Measurements from ENCODE around the gene VSX1.

VSX1 gene

DNA sequence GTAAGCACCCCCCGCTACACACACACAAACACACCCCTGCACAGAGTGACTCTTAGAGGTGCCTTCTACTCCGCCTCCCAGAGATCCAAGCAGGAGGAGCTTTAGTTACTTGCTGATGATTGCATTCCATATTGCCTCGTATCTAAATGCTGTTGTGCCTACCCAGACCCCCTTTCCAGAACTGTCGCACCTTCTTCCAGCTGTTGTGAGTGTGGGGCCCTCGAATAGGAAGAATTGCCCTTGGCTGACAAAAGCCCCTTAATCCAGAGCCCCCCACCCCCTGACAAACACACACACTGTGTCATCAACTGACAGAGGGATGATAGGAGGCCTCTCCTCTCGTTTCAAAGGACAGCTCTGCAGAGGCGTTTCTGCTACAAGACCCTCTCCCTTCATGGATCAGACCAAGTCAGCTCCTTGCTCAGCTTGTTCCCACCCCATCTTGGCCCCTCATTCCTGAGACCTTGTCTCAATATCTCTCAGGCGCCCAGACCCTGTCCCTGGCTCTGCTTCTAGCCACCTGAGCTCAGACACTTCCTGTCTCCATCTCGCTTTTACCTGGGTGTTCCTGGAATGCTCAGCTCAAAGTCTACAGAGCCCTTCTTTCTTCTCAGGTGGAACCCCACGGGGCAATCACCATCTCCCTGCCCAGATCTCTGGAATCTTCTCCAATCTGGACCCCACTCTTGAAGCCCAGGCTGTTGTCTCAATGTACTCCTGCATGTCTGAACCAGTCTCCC lies 4.0 kb upstream of the VSX1 start:
- no peak for TF ChIP-seq CTCF (IDR thresholded peaks at IDR 0.05; ENCODE audit: unreplicated experiment in 3 of 3)
- Mint-ChIP-seq H3K4me1 (no peaks in the 10 kb centered on the region), H3K27ac (no peak overlapping the region), H3K36me3 (ENCODE audit: low read depth) (no peaks in the 10 kb centered on the region), H3K4me3 (peak overlapping the region in 1 of 3 experiments; percentile 24), H3K9me3 (peaks cover under 1% of the 10 kb centered on the region), H3K27me3 (ENCODE audit: low read depth) (peaks cover 91% of the 10 kb centered on the region)

DNA sequence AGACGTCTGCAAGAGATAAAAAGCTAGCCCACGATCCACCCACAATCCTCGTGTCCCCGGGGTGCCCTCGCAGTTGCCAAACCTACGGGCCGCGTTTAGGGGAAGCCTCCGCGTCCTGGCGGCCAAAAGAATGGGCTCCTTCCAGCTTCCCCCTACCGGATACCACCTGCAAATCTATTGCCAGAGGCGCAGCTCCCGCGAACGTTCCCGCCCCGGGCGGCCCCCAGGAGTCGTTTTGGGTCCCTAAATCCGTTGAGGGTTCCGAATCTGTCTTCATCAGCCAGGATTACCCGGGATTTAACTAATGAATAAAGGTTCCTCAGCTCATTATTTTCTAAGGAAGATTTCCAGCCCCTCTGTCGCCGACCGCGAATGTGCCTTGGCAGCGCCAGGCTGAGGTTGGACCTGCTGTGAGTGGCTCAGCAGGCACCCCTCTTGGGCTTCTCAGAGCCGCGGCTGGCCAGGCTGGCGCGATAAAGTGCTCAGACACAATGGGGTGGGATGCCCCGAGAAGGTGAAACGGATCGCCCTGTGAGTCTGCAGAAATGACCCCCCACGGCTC lies 2.8 kb upstream of the VSX1 start:
- H3K27ac Mint-ChIP-seq: no peak overlapping the region
- H3K4me1 Mint-ChIP-seq: no peaks in the 10 kb centered on the region
- H3K27me3 Mint-ChIP-seq (ENCODE audit: low read depth): peaks cover 94% of the 10 kb centered on the region
- TF ChIP-seq CTCF (IDR thresholded peaks at IDR 0.05; ENCODE audit: unreplicated experiment in 3 of 3): no peak
- H3K36me3 Mint-ChIP-seq (ENCODE audit: low read depth): no peaks in the 10 kb centered on the region
- no peak overlapping the region for H3K4me3 Mint-ChIP-seq
- peaks cover 3% of the 10 kb centered on the region for H3K9me3 Mint-ChIP-seq

DNA sequence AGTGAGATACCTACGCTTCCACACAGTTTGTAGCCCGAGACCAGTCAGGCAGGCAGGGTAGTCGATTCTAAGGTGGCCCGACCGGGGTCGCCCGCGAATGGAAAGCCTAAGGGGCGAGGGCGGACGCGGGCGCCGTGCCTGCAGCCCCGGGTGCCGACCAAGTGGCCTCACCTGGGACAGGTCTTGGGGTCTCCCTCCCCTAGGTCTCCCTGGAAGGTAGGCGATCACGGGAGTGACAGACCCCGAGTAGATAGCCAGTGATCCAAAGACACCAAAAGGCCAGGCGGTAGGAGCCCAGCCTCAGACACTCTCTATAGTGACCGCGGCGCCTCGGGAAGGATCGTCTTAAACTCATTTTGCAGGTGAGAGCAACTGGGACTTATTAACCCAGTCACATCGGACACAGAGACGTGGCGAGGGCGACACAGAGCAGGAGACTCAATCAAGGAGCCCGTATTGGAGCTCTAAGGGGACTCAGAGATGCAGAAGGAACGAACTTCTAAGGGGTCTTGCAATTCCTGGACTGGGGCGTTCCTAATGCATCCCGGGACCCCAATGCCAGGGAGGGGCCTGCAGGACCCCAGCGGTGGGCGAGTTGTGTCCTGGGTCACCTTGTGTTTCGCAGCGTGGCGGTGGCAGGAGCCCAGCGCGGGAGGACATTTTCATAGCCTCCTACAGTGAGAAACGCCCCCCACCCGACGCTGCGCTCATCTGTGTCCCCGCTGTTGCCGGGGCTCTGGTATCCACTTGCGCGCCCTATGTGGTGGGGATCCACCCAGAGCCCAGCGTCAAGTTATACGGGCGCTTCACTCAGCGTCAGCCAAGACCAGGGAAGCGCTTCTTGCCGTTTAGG lies 2.1 kb upstream of the VSX1 start:
- Mint-ChIP-seq H3K4me1 (no peaks in the 10 kb centered on the region), H3K27me3 (ENCODE audit: low read depth) (peaks cover 97% of the 10 kb centered on the region), H3K36me3 (ENCODE audit: low read depth) (no peaks in the 10 kb centered on the region), H3K9me3 (peaks cover 3% of the 10 kb centered on the region), H3K27ac (no peak overlapping the region), H3K4me3 (peak overlapping the region in 1 of 3 experiments; percentile 15)
- peak; percentile 34 to 49 (median 41) for TF ChIP-seq CTCF (IDR thresholded peaks at IDR 0.05; ENCODE audit: unreplicated experiment in 3 of 3)

- no peak for TF ChIP-seq CTCF (IDR thresholded peaks at IDR 0.05; ENCODE audit: unreplicated experiment in 3 of 3)
- Mint-ChIP-seq H3K4me3 (peak overlapping the region in 1 of 3 experiments; percentile 15), H3K27me3 (ENCODE audit: low read depth) (peaks cover 97% of the 10 kb centered on the region), H3K9me3 (peaks cover 3% of the 10 kb centered on the region), H3K36me3 (ENCODE audit: low read depth) (no peaks in the 10 kb centered on the region), H3K4me1 (no peaks in the 10 kb centered on the region), H3K27ac (no peak overlapping the region)
Observed at GRCh38 chr20:25083141-25083772, 1.3 kb upstream of the VSX1 start.

GRCh38 chr20:25082498-25082873 lies 545 bp upstream of the VSX1 start:
- H3K4me1 Mint-ChIP-seq: no peaks in the 10 kb centered on the region
- TF ChIP-seq CTCF (IDR thresholded peaks at IDR 0.05; ENCODE audit: unreplicated experiment in 3 of 3): no peak
- H3K27me3 Mint-ChIP-seq (ENCODE audit: low read depth): peaks cover 97% of the 10 kb centered on the region
- no peak overlapping the region for H3K4me3 Mint-ChIP-seq
- peaks cover 3% of the 10 kb centered on the region for H3K9me3 Mint-ChIP-seq
- no peak overlapping the region for H3K27ac Mint-ChIP-seq
- no peaks in the 10 kb centered on the region for H3K36me3 Mint-ChIP-seq (ENCODE audit: low read depth)

Measured in nephron (organoid).